ENCODE results near the gene EPB41L4B. TPM values are rescaled to one million over a fixed set of nuclear protein-coding genes. Genes with fewer than 3 reads are reported as not detected.

EPB41L4B gene
- polyA plus RNA-seq, 3 donors from 2014 or later = not detected

DNA sequence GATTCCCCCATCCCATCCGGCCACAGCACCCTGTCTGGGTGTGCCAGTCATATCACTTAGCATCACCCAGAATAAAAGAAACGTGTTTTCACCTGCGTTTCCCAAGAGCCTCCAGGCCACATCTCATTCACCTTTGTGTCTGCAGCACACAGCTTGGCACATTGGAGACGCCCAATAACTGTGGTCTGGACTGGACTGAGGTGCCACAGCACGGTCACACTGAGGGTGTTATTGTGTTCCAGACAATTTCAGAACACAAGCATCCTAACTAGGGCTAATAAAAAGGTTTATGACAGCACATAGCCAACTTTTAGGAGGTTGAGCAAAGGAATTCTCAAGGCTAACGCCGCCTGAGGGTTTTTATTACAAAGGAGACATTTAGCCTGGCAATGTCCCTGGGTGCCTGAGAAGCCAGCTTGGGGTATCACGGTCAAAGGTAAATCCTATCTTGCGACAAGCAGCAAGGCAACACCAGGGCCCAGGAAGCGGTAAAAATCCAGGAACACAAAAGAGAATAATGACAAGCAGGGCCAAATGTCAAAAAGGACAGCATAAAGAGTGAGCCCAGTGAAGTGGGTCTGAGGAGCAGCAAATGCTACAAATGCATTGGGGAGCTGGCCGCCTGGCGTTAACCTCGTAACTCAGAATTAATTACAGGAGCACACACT is 3.4 kb downstream of the EPB41L4B start:
- Mint-ChIP-seq H3K9me3 (no peaks in the 10 kb centered on the region), H3K27ac (no peak overlapping the region), H3K4me3 (peak overlapping the region in 1 of 5 donors; percentile 13), H3K36me3 (peaks cover 0 to 4% (median 0%) of the 10 kb centered on the region in 3 donors), H3K27me3 (ENCODE audit: low read depth in 3 of 3) (peaks cover 9 to 16% (median 14%) of the 10 kb centered on the region in 3 donors), H3K4me1 (peaks cover 3 to 6% of the 10 kb centered on the region in 2 donors)
- DNase-seq = no peak

DNA sequence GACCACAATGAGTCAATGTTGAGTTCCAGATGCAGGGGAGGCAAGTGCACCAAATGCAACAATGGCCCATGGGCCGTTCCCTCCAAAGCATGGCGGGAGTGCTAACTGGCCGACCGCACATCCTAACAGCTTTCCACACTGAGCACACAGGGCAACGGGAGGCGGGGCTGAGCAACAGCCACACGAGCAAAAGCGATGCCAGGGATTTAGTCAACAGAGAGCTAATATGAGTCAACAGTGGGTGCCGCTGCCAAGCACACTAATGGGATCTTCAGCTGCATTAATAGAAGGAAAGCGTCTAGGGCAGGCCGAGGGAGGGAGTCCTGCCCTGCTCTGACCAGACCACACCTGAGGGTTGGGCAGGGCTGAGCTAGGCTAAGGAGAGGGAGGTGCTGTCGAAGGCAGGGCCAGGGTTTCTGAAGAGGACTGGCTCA is 4.6 kb downstream of the EPB41L4B start:
- H3K36me3 Mint-ChIP-seq = peaks cover 0 to 4% (median 0%) of the 10 kb centered on the region in 3 donors
- H3K9me3 Mint-ChIP-seq = no peaks in the 10 kb centered on the region
- H3K27ac Mint-ChIP-seq = no peak overlapping the region
- no peak for DNase-seq
- H3K4me3 Mint-ChIP-seq = no peak overlapping the region
- H3K4me1 Mint-ChIP-seq = peaks cover 3% of the 10 kb centered on the region in 2 donors
- peaks cover 7 to 14% (median 13%) of the 10 kb centered on the region in 3 donors for H3K27me3 Mint-ChIP-seq (ENCODE audit: low read depth in 3 of 3)

DNA sequence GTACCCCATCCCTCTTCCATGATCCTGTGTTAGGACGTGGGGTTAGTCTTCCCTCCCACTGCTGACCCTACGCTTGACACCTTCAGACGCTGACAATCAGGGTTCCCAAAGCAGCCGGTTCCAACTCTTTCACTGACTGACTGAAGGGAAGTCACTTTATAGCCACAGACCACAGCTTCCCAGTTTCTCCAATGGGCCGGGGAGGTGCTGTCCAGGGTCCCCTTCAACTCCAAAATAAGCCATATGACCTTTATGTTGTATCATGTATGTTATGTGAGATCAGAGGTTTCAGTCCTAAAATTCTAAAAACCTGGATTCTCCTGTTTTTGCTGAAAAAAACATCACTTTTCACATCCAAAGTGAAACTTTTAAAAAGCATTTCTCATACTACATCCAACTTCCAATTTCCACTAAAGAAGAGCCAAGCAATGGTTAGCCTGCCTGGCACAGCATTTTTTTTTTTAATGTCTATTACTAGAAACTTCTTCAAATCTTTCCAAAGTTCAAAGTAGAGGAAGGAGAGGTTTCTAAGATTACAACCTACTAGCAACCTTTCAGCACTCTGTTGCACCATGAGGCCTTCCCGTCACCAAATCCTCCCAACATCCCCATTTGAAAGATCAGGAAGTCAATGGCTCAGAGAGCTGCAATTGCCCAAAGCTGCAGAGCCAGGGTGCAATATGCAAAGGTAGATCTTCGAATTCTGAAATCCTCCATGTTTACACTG is 5.2 kb downstream of the EPB41L4B start:
- Mint-ChIP-seq H3K4me3 (no peak overlapping the region), H3K9me3 (no peaks in the 10 kb centered on the region), H3K27ac (no peak overlapping the region), H3K27me3 (ENCODE audit: low read depth in 3 of 3) (peaks cover 4 to 11% (median 10%) of the 10 kb centered on the region in 3 donors), H3K4me1 (no peaks in the 10 kb centered on the region), H3K36me3 (peaks cover 0 to 4% (median 0%) of the 10 kb centered on the region in 3 donors)
- DNase-seq = no peak

DNA sequence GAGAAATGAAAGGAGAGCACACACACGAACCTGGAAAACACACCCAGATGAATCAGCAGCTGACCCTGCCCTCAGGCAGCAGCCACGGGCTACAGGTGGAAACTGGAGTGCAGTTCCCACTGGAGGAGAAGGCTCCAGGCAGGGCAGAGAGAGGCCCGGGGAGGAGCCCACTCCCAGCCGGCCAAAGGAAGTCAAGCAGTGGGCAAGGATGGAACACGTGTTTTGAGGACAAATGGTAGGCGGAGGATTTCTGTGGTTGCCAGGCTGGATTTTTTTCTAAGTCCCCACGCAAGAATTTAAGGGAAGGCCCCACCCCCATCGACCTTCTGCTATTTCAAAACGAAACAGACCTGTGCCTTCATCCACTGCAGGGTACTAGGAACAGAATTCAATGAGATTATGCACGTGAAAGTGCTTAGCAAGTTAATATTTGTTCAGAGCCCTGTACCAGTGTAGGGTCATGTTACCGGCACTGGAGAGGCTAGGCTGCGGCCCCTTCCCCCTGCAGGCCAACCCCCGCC is 6.8 kb downstream of the EPB41L4B start:
- no peak overlapping the region for H3K27ac Mint-ChIP-seq
- H3K36me3 Mint-ChIP-seq = peaks cover 0 to 4% (median 0%) of the 10 kb centered on the region in 3 donors

DNA sequence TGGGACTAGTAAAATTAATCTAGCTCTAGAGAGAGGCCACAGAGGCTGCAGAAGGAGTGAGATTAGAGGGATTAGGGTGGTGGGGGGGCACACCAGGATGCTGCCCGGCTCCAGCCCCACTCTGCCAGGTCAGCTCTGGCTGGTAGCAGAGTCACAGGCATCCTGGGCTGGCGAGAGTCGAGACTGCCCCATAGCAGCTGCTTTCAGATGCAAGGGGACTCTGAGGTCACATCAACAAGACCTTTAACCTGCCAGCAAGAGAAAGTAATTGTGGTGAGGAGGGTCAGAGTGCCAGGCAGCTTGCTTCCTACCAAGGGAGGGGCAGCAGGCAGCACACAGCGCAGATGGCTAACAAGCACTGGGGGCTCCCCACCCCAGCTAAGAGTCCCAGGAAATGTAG is 7.5 kb downstream of the EPB41L4B start:
- Mint-ChIP-seq H3K36me3 (peaks cover 0 to 4% (median 0%) of the 10 kb centered on the region in 3 donors), H3K27me3 (ENCODE audit: low read depth in 3 of 3) (peaks cover 4 to 6% (median 6%) of the 10 kb centered on the region in 3 donors), H3K4me1 (no peaks in the 10 kb centered on the region), H3K4me3 (no peak overlapping the region), H3K27ac (no peak overlapping the region), H3K9me3 (no peaks in the 10 kb centered on the region)
- no peak for DNase-seq

More for the DNA sequence above, 6.8 kb downstream of the EPB41L4B start:
- no peaks in the 10 kb centered on the region for H3K4me1 Mint-ChIP-seq
- H3K4me3 Mint-ChIP-seq = no peak overlapping the region
- H3K9me3 Mint-ChIP-seq = no peaks in the 10 kb centered on the region
- peaks cover 7 to 10% (median 10%) of the 10 kb centered on the region in 3 donors for H3K27me3 Mint-ChIP-seq (ENCODE audit: low read depth in 3 of 3)
- DNase-seq = no peak

DNA sequence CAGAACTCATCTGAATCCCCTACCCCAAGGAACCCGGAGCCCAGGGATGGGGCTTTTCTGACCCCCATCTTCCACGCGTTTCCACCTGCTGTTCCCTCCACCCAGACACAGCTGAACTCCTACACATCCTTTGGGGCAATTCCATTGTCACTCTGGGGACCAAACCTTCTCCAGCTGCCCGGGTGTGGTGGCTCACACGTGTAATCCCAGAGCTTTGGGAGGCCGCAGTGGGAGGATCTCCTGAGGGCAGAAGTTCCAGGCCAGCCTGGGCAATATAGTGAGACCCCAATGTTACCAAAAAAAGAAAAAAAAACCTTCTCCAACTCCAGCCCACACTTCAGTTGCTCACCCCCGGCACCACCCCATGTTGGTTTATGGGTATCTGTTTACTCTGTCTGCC is 8.1 kb downstream of the EPB41L4B start:
- Mint-ChIP-seq H3K36me3 (peaks cover 0 to 4% (median 0%) of the 10 kb centered on the region in 3 donors), H3K27me3 (ENCODE audit: low read depth in 3 of 3) (peaks cover 3 to 6% (median 4%) of the 10 kb centered on the region in 3 donors), H3K27ac (no peak overlapping the region), H3K4me3 (no peak overlapping the region), H3K4me1 (no peaks in the 10 kb centered on the region), H3K9me3 (no peaks in the 10 kb centered on the region)
- DNase-seq = no peak

DNA sequence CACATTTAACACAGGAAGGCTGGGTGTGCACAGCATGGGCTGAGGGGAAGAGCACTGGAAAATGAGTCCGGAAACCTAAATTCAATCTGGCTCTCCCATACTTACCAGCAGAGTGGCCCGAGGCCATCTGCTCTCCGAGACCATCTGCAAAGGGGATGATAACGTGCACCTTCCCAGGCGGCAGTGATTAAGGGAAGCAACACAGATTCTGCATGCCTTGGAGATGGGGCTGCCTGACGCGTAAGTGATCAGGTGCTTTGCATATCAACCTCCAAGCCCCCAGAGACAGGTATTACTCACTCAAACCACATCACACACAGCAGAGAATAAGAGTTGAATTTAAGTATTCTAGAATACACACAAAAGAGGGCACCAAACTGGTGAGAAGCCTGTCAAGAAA is 9.1 kb downstream of the EPB41L4B start:
- Mint-ChIP-seq H3K36me3 (peaks cover 0 to 4% (median 0%) of the 10 kb centered on the region in 3 donors), H3K27ac (no peak overlapping the region), H3K9me3 (no peaks in the 10 kb centered on the region), H3K4me3 (no peak overlapping the region), H3K27me3 (ENCODE audit: low read depth in 3 of 3) (peaks cover 3 to 6% (median 3%) of the 10 kb centered on the region in 3 donors), H3K4me1 (no peaks in the 10 kb centered on the region)
- DNase-seq = no peak

DNA sequence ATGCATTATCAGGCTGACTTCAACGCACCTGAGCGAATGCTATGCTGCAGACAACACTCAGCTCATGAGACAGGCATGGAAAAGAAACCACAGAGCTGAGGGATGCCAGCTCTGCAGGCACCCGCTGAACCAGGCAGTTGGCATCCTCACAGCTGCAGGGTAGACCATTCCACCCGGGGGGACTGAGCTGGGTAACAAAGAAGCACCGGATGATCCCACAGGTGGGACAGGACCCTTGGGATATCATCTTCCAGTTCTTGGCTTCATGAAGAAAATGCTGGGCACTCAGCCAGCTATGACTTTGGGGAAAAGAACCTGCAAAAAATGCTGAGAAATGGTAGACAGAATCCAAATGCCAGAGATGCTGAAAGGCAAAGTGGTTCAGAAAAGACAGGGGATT is 9.6 kb downstream of the EPB41L4B start:
- Mint-ChIP-seq H3K36me3 (peaks cover 0 to 3% (median 0%) of the 10 kb centered on the region in 3 donors), H3K27ac (no peak overlapping the region), H3K4me3 (no peak overlapping the region), H3K27me3 (ENCODE audit: low read depth in 3 of 3) (peaks cover 3 to 6% (median 3%) of the 10 kb centered on the region in 3 donors), H3K9me3 (no peaks in the 10 kb centered on the region), H3K4me1 (no peaks in the 10 kb centered on the region)
- DNase-seq = no peak

DNA sequence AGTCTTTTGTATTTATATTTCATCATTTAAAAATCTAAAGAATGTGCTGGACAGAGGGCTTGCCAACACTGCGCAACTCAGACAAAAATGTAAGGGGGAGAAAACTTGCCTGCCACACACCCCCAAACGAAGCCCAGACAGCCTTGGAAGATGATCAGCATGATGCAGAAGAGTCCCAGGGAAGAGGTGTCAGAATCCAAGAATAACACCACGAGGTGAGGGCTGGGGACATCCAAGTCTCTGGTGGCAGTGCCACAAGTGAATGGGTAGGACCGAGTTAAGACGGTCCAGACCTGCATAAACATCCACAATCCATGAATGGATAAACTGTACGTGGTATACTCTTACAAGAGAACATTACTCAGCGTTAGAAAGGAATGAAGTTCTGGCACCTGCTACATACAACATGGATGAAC is 10.4 kb downstream of the EPB41L4B start:
- no peak for DNase-seq
- Mint-ChIP-seq H3K36me3 (no peaks in the 10 kb centered on the region), H3K4me3 (no peak overlapping the region)

DNA sequence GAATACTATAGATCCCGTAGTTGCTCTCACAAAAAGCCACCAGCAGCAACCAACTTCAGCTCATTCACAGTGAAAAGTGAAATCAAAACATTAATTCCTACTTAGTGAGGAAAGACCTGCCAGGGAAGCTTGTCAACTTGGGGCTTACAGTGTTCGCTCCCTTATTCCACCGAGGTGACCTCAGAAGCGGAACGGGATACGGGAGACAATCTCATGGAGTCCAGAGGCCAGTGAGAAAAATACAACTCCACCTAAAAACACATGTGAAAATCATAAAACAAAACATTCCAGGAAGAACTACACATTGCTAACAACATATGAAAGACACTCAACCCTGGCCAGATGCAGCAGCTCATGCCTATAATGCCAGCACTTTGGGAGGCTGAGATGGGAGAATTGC is 11.6 kb downstream of the EPB41L4B start:
- DNase-seq = no peak
- Mint-ChIP-seq H3K36me3 (no peaks in the 10 kb centered on the region), H3K27ac (no peak overlapping the region), H3K9me3 (no peaks in the 10 kb centered on the region), H3K27me3 (ENCODE audit: low read depth in 3 of 3) (peaks cover 0 to 6% (median 5%) of the 10 kb centered on the region in 3 donors), H3K4me1 (no peaks in the 10 kb centered on the region), H3K4me3 (no peak overlapping the region)

More for the DNA sequence above, 10.4 kb downstream of the EPB41L4B start:
- H3K4me1 Mint-ChIP-seq = no peaks in the 10 kb centered on the region
- H3K27ac Mint-ChIP-seq = no peak overlapping the region
- no peaks in the 10 kb centered on the region for H3K9me3 Mint-ChIP-seq
- peaks cover 0 to 6% (median 5%) of the 10 kb centered on the region in 3 donors for H3K27me3 Mint-ChIP-seq (ENCODE audit: low read depth in 3 of 3)

DNA sequence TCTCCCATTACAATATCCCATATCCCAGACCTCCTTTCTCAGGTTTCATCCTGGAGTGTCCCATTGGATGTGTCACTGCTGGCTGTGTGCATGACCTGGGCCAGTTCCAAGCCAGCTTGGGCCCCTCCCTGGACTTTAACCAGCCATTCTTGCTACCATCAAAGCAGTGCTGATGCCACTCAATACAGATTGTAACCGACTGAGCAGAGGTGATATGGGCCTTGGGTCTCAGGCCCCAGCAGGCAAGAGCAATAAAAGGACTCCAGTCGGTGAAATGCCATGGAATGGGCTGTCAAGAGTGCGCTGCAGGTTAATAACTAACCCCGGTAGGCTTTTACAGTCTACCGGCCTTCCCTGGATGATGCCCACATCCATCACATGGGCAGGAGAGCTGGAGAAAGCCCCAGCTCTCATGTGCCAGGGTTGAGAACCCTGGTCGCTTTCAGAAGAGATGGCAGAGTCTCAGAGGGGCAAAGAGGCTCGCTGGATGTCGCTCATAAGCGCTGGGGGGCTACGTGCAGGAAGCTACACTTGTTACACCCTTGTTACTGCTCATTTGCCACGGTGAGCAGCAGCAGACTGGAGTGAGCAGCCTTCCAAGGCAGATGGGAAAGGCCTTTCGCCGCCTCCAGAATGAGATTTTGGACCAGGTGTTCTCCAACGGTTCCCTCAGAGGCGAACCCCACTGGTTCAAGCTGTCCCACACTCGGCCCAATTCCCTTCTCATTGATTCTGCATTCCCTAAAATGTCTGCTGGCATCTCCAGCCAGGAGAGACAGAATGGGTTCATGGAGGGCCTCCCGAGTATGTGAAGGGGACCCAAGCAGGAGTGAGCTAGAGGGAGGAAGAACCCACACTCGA is 13.2 kb downstream of the EPB41L4B start:
- H3K36me3 Mint-ChIP-seq = no peaks in the 10 kb centered on the region
- H3K27ac Mint-ChIP-seq = no peak overlapping the region
- DNase-seq = no peak
- H3K27me3 Mint-ChIP-seq (ENCODE audit: low read depth in 3 of 3) = peaks cover 0 to 5% (median 2%) of the 10 kb centered on the region in 3 donors
- no peaks in the 10 kb centered on the region for H3K4me1 Mint-ChIP-seq
- no peak overlapping the region for H3K4me3 Mint-ChIP-seq
- H3K9me3 Mint-ChIP-seq = no peaks in the 10 kb centered on the region

DNA sequence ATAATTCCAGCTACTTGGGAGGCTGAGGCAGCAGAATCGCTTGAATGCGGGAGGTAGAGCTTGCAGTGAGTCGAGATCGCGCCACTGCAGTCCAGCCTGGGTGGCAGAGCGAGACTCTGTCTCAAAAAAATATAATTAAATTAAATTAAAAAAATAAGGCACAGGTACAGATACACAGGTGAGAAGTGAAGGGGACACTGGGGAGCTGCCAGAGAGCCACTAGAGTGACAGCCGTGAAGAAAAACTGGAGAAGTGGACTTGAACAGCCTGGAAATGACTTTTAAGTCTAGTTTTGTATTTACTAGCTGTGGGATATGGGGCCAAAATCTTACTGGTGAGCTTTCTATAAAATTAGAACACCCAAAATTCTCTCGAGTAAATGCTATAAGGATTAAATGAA is 15.1 kb downstream of the EPB41L4B start:
- Mint-ChIP-seq H3K27me3 (ENCODE audit: low read depth in 3 of 3) (peaks cover 2 to 7% (median 6%) of the 10 kb centered on the region in 3 donors), H3K4me3 (no peak overlapping the region)

DNA sequence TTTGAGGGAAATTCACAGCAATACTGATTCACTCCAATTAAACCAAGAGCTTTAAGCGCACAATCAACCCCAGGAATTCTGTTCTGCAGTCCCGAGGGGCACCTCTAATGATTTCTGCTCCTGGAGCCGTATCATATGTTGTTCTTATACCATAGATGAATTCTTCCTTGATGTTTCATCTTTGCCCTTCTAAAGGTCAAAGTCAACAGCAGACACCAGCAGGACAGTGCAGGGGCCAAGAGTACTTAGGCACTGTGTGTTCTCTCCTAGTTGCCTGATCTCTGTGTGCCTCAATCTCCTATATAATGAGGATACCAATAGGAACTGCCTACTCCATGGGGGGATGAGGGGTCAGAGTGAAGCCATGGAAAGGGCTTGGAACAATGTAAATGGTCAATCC is 16.5 kb downstream of the EPB41L4B start:
- Mint-ChIP-seq H3K4me3 (no peak overlapping the region), H3K27me3 (ENCODE audit: low read depth in 3 of 3) (peaks cover 3 to 8% (median 5%) of the 10 kb centered on the region in 3 donors), H3K36me3 (no peaks in the 10 kb centered on the region), H3K4me1 (no peaks in the 10 kb centered on the region), H3K27ac (no peak overlapping the region), H3K9me3 (no peaks in the 10 kb centered on the region)
- DNase-seq = no peak

More for the DNA sequence above, 15.1 kb downstream of the EPB41L4B start:
- no peak for DNase-seq
- Mint-ChIP-seq H3K9me3 (no peaks in the 10 kb centered on the region), H3K4me1 (no peaks in the 10 kb centered on the region), H3K36me3 (no peaks in the 10 kb centered on the region), H3K27ac (no peak overlapping the region)

Measured in immature natural killer cell (primary cell).